GM19035 (cell line): Measurements from ENCODE around the gene CBX6.
"Not testable (repeated sequence)": the region's sequence is repeated elsewhere in the genome, so short reads cannot be mapped to it uniquely, and the experiment has no call there.

Experiments used
- ATAC-seq: cut with Tn5 transposase; IDR thresholded peaks from one replicate; pipeline ENCODE4 v1.9.1; 2021; ENCODE audit not compliant: unreplicated experiment

The CBX6 gene

DNA sequence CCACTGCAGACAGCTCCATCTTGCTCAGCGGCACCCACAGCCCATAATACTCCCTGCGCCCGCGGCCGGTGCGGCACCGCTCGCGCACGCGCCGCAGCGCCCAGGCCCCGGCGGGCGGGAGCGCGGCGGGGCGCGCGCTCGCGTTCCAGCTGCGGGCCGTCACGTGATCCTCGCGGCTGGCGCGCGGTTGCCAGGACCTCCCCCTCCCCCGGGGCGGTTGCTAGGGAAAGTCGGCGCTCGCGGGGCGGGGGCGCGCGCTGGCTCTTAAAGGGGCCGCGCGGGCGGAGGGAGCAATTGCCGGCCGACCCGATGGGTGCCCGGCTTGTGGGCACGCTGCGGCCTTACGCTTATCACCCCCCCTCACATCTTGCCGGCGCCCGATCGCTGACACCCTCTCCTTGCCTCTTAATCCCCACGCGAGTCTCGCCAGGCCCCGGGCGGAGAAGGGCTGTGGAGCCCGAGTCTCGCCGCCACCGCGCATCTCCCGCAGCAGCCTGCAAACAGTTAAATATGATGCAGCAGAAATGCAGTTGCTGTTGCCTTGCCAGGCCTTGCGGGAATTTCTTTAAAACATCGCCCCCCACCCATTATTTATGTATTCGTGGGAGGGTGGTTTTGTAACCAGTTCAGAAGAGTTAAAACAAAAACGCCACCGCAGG, at the start of gene CBX6:
CBX6 (minus strand) TSS at position 45 of the 659 bp plus-strand sequence; CDS start at position 19, 26 bp downstream.
- peak; percentile 65 for ATAC-seq

DNA sequence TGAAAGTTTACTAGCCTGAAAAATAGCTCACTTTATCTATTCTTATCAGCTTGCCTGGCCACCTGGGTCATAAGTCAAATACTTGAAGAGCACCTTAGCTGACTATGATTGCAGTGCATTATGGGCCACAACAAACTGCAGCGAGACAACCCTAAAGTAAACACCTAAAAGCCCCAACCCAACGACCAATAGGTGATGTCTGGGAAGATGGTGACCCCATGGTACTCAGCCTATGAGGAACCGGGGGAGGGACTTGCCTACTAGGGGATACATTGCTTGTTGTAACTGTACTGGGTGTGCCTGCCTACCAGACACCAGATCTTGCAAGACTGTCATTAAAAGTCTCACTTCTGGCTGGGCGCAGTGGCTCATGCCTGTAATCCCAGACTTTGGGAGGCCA, 49.8 kb upstream of the CBX6 start:
- ATAC-seq = no peak

DNA sequence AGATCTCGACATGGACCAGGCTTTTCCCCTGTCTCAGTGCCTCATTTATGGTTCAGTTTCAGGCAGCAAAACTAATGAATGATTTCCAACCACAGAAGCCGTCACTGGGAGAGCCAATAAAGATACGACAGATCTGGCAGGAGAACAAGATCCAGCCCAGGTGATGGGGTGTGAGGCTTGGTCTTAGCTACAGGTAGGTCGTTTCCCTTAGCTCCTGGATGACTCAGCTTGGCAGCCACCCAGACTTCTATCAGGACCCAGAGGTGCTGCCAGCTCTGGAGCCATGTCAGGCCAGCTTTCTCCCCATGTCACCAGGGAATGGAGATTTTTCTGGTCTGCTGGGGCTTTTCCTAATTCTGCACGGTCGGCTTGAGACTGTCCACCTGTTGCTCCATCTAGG, 49.1 kb upstream of the CBX6 start:
- no peak for ATAC-seq

DNA sequence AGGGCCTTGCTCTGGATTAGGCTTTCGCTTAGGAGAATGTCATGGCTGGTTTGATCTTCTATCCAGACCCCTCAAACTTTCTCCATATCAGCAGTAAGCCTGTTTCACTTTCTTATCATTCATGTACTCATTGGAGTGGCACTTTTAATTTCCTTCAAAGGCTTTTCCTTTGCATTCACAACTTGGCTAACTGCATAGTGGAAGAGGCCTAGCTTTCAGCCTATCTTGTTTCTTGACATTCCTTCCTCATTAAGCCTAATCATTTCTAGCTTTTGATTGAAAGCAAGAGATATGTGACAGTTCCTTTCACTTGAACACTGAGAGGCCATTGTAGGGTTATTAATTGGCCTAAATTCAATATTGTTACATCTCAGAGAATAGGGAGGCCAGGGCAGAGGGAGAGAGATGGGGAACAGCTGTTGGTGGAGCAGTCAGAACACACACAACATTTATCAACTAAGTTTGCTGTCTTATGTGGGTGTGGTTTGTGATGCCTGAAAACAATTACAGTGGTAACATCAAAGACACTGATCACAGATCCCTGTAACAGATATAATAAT, 47.7 kb upstream of the CBX6 start:
- no peak for ATAC-seq

DNA sequence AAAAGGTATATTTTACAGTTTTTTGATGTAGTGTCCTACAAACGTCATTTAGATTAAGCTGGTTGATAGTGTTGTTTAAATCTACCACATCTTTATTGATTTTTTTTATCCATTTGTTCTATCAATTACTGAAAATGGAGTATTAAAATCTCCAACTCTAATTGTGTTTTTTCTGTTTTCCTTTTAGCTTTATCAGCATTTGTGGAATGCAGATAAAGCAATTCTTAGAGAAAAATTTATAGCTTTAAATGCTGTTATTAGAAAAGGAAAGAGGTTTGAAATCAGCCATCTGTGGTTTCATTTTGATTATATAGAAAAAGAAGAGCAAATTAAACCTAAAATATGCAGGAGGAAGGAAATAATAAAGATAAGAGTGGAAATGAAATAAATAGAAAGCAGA, 39.4 kb upstream of the CBX6 start:
- ATAC-seq = no peak

DNA sequence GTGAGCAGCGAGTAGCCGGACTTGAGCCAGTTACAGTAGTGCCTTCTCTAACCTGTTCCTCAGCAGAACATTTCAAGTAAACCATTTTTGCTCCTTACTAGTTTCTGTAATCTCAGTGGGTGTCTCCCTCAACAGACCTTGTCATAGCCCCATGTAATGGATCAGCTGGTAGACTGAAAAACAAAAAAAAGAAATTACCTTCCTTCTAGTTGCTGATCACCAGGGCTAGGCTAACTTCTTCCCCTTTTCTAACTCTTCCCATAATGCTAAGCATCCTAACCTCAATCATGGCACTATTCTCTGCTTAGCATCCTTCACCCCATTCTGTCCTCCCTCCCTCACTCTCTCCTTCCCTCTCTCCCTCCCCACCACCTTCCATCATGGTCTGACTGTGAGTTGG, 35.8 kb upstream of the CBX6 start:
- no peak for ATAC-seq

DNA sequence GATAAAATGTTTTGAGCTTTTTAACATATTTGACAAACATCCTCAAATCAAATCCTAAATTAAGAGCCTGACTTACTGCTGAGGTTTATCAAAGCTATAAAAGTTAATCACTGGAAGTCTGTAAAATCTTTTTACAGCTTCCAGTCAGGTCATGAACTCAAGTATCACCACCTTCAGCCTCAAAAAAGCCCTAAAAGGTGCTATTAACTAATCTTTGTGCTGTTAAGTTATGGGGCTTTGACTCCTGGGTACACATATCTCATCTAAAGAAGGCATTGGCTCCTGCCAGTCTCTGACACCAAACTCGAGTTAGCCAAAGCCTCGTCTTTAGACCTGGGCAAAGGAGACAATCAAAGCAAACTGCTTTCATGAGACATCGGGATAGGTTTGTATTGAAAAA, 34.0 kb upstream of the CBX6 start:
- ATAC-seq = no peak

DNA sequence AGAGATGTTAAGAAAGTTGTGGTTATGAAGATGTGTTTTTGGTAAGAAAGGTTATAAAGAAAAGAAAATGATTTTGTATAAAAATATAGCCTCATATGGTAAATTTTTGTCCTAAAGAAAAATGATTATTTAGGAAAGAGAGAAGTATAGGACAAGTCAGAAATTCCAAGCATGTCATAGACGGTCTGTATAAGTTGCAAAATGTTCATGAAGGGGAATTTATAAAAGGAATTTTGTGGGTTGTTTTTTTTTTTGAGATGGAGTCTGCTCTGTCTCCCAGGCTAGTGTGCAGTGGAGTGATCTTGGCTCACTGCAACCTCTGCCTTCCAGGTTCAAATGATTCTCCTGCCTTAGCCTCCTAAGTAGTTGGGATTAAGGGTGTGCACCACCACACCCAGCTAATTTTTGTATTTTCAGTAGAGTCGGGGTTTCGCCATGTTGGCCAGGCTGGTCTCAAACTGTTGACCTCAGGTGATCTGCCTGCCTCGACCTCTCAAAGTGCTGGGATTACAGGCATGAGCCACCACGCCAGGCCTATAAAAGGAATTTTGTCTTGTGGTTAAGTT, 32.1 kb upstream of the CBX6 start:
- not testable (repeated sequence) for ATAC-seq

DNA sequence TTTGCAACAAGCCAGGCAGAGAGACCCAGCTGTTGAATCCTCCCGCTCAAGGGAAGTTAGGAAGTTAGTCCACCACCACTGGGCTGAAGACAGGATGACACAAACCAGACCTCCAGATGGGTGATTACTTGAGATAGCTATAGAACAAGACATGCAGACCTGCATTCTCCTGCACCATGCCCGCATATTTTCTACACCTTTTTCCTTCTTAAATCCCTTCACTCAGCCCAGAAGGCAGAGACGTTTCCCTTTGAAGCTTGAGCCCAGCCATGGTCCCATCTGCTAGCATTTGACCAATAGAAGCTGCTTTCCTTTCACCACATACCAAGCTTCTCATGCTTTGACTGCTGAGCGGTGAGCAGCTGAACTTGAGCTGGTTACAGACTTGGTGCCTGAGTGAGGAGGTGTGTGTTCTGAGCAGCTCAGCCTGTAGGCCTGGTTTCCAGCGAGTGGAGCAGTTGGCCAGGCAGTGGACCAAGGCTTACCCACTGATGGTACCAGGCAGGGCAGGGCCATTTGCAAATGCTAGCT, 29.2 kb upstream of the CBX6 start:
- ATAC-seq = no peak

DNA sequence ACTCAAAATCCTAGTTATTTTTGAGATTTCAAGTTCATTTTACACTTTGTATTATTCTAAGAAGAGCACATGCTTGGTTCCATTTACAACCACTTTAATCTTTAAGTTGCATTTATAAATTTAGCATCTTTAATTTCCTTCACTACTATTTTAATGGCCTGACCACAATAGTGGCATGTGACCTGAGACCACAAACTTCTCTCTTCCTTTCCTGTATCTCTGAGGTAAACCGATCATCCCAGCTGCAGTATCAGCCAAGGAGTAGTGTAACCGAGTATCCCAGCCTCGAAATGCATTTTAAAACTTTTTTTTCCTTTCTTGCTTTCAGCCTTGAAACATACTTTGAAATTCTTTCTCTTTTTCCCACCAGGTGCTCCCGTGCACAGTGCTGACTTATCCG, 28.7 kb upstream of the CBX6 start:
- no peak for ATAC-seq

DNA sequence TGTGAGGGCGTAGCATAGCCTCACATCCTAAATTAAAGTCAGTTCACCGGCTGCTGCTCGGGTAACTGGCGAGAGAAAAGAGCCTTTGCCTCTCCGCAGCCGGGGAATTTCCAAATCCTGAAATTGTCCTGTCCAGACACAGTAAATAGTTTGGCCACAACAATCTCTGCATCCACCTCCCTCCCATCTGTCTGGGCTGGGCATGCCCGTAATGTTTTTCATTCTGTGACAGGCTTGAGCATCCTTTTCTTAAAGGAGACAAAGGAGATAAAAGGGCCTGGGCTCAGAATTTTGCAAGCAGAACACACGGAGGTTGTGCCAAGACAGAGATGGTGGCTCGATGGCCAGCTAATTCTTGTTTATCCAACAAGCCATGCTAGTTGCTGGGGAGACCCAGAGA, 19.2 kb upstream of the CBX6 start:
- no peak for ATAC-seq

DNA sequence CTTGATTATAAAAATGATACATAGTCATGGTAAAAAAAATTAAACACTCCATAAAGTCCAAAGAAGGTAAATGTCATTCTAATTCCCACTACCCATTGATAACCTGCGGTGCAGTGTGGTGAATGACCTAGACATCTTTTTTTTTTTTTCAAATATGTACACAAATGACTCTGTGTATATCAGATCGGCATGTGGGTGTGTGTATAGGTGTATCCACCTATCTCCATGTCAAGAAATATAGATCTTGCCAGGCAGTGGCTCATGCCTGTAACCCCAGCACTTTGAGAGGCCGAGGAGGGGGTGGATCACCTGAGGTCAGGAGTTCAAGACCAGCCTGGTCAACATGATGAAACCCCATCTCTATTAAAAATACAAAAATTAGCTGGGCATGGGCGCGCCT, 18.4 kb upstream of the CBX6 start:
- no peak for ATAC-seq

DNA sequence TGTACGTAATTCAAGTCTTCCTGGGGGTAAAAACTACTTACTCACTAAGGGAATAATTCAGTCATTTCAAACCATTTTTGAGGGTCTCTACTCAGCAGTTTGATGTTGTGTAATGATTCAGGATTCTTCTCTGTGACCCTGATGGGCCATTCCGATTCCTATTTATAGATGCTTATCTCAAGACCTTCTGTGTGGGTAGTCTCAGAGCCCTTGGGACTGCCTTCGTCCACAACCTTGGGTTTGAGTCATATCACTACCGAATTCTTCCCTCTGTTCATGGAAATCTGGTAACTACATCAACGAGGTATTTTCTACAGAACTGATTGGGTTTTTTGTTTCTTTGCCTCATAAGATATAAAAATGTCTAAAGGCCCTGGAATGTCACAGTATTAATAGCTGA, 14.3 kb upstream of the CBX6 start:
- ATAC-seq = no peak

DNA sequence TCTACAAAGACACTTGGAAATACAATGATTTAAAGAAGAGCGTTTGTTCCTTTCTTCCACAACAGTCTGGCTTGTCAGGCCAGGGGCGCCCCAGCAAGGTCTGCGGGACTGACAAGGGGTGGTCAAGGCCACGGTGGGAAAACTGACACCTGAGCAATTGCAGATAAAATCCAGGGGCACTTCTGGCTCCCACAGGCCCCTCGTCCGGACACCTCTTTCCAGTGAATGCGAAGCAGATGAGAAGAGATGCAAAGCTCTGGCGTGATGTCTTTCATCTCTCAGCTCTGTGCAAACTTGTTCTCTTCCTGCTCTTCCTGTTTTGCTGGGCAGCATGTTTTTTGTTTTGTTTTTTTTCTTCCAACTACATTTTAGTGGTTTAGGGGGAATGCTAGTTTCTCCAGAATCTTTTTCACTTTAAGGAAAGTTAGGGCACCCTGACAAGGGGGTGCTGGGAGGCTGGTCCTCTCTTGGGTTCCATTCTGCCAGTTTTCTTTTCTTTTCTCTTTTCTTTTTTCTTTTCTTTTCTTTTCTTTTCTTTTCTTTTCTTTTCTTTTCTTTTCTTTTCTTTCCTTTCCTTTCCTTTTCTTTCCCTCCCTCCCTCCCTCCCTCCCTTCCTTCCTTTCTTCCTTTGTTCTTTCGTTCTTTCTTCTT, 11.1 kb upstream of the CBX6 start:
- no peak for ATAC-seq

DNA sequence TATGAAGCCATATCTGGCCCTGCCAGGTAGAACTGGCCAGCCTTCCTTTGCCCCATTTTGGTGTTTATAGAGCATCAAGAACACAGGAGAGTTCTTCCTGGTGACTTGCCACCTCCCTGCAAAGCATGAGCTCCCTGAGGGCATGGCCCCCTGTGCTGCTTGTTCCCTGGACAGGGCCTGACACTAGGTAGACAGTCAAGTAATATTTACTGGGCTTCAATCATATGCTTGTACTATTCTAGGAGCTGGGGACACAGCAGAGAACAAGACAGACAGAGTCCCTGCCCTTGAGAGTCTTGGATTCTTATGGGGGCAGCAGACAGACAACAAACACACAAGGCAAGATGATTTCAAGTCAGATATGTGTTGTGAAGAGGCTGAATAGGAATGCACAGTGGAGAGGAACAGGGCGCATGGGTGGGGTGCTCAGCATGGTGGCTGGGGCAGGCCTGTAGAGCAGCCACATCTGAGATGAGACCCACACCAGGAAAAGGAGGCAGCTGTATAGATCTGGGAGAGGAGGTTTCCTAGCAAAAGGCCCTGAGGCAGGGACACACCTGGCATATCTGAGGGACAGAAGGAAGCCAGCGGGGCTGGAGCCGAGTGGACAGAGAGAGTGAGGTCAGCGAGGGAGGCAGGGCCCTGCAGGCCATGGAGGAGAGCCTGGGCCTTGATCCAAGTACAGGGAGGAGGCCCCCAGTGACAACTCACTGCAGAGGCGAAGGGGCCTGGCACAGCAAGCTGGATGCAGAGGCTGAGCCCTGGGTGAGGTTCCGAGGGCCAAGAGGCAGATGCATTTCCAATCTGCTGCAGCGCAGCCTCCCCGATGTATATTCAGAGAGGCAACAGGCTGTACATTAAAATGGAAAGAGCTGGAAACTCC, 10.2 kb upstream of the CBX6 start:
- ATAC-seq = no peak

DNA sequence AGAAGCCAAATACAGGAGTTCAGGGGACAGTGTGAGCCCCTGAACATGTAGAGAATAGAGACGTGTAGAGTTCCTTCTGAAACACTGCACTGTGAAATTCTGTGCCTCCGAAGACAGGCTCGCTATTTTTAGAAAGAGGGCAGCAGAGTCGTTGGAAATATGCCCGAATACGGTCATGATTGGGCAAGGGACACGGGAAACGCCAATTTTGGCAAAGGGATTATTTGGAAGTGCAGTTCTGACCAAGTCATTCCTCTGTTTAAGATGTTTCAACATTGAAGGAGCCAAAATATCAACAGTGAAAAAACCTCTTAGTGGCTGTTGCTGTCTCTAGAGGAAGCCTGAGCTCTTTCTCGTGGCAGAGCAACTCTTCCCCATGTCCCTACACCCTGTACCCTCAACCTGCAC, 9.5 kb upstream of the CBX6 start:
- no peak for ATAC-seq

DNA sequence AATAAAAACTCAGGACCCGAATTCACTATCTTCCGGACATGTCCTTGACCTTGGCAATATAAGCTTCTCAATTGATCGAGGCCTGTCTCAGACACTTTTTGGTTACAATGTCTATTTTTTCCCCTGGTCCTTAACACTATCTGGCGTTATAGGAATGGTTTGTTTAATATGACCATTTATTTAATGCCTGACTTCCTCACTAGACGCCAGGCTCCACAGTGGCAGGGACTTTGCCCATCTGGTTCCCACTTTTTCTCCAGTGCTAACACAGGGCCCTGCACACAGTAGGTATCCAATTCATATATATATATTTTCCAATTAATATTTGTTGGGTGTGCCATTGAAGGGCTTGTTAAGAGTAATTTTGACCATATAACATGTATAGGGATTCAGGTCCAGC, 7.9 kb upstream of the CBX6 start:
- no peak for ATAC-seq

DNA sequence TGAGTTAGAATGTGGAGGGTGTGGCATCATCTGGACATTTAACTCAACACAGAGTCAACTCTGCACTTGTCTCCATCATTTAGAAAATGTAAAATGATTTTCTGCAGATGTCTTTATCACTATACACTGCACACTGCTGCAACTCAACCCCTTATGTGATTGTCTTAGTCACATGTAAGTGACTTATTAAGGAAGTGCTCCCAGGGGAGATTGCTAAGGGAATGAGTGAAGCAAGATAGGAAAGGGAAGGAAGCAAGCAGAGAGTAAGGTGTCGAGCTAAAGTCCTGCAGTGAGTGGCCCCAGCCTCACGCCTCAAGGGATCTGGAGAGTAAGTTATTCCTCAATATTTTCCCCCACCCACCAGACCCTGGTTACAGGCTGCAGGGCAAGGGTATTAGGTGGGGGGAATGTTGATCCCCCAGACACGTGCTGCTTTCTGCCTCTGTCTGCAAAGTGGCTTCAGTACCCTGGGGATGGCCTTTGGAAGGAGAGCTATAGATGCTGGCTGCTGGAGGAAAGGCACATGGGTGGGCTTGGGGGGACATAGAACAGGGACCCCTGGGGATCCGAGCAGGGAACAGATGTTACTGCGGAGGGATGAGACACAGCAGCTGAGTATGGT, 7.2 kb upstream of the CBX6 start:
- no peak for ATAC-seq

DNA sequence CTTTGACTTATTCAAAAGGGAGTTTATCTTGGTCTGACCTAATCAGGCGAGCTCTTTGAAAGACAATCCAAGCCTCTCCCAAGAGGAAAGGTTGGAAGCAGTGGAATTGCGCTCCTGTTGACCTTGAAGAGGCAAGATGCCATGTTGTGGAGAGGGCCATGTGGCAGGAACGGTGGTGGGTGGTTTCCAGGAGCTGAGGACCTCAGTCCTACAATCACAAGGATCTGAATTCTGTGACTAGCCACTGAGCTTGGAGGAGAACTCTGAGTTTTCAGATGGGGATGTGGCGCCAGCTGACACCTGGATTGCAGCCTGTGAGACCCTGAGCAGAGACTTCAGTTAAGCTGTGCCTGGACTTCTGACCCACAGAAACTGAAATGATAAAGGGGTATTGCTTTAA, 6.0 kb upstream of the CBX6 start:
- no peak for ATAC-seq

DNA sequence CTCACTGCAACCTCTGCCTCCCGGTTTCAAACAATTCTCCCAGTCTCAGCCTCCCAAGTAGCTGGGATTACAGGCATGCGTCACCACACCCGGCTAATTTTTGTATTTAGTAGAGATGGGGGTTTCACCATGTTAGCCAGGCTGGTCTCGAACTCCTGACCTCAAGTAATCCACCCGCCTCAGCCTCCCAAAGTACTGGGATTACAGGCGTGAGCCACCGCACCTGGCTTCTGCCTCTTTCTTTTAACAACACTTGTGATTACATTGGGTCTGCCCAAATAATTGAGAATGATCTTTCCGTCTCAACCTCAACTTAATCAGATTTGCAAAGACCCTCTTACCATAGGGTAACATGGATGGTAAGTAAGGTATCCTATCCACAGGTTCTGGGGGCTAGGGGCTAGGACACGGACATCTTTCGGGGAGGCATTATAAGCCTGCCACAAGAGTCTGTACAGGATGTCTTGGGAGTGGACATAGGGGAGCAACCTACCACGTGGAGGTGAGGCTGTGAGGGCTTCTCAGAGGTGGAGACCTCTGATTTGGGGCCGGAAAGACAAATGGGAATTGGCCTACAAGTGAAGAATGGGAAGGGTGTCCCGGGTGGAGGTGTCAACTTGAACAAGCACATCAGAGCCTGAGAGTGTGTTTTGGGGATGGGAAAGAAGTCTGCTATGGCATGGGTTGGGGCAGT, 2.7 kb upstream of the CBX6 start:
- ATAC-seq = no peak
